ENCODE results near the gene ANKRD7.

- TF ChIP-seq CTCF (IDR thresholded peaks at IDR 0.05; ENCODE audit: low read depth, low read length, missing input control) = no peak
- TF ChIP-seq HNF4A (conservative IDR thresholded peaks at IDR 0.05) = no peak
- no peak for TF ChIP-seq JUND (IDR thresholded peaks at IDR 0.05)
- no peak for TF ChIP-seq MAX (IDR thresholded peaks at IDR 0.05)
- no peak for TF ChIP-seq YY1 (IDR thresholded peaks at IDR 0.05)
- TF ChIP-seq NR2F2 (IDR thresholded peaks at IDR 0.05) = no peak
- no peak for TF ChIP-seq TAF1 (conservative IDR thresholded peaks at IDR 0.05)
- TF ChIP-seq ATF3 (IDR thresholded peaks at IDR 0.05) = no peak
- no peak for TF ChIP-seq REST (IDR thresholded peaks at IDR 0.05)
- no peak for TF ChIP-seq SP1 (IDR thresholded peaks at IDR 0.05)
- no peak for TF ChIP-seq FOXA1 (IDR thresholded peaks at IDR 0.05)
- TF ChIP-seq EGR1 (IDR thresholded peaks at IDR 0.05; ENCODE audit: low read depth in 2 of 2) = no peak
- TF ChIP-seq RXRA (IDR thresholded peaks at IDR 0.05) = no peak
Measured at GRCh38 chr7:118194571-118194970, 29.9 kb upstream of the ANKRD7 start.

Measured in liver (tissue), 3 donors.